ENCODE measurements around the gene ISLR2.
A peak's percentile ranks its signal among the peaks of the same experiment; 100 is the strongest.

Gene ISLR2

DNA sequence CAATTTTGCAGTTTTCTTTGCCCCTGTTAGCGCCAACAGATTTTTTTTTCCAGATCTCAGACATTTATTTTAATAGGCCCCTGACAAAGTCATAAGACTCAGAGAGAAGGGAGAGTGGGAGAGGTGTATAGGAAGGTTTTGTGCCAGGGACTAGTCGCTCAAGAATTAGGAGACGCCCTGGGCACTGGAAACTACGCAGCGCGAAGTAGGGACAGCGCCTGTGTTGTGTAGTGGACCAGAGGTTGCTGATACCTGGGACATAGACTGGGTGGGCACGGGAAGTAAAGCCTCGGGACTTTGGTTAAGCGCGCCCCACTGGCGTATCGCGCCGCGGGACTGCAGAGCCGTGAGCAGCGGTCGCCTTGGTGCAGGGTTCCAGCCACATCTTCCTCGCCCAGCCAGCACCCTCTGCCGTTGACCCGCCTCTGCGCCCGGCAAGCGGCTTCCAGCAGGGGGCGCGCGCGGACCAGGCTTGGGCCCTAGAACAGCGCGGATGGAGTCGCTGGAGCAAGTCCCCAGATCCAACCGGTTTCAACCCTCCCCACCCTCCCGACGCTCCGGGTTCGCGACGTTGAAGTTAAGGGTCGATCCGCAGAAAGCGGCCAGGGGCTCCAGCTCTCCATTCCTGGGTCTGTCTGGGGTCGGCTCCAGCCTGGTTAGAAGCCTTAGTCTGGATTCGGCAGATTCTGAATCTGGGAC, 3.0 kb upstream of the ISLR2 start:
- DNase-seq (ENCODE audit: low read depth) = peak; percentile 19
- H3K4me3 ChIP-seq (ENCODE audit: low read depth, low read length) = peak overlapping the region; percentile 17; the same call in 1 of the 2 replicates
- TF ChIP-seq, protein P1, sequence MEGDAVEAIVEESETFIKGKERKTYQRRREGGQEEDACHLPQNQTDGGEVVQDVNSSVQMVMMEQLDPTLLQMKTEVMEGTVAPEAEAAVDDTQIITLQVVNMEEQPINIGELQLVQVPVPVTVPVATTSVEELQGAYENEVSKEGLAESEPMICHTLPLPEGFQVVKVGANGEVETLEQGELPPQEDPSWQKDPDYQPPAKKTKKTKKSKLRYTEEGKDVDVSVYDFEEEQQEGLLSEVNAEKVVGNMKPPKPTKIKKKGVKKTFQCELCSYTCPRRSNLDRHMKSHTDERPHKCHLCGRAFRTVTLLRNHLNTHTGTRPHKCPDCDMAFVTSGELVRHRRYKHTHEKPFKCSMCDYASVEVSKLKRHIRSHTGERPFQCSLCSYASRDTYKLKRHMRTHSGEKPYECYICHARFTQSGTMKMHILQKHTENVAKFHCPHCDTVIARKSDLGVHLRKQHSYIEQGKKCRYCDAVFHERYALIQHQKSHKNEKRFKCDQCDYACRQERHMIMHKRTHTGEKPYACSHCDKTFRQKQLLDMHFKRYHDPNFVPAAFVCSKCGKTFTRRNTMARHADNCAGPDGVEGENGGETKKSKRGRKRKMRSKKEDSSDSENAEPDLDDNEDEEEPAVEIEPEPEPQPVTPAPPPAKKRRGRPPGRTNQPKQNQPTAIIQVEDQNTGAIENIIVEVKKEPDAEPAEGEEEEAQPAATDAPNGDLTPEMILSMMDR (IDR thresholded peaks at IDR 0.05; ENCODE audit: control insufficient read depth, extremely low read depth, insufficient read depth) = peak; percentile 100

DNA sequence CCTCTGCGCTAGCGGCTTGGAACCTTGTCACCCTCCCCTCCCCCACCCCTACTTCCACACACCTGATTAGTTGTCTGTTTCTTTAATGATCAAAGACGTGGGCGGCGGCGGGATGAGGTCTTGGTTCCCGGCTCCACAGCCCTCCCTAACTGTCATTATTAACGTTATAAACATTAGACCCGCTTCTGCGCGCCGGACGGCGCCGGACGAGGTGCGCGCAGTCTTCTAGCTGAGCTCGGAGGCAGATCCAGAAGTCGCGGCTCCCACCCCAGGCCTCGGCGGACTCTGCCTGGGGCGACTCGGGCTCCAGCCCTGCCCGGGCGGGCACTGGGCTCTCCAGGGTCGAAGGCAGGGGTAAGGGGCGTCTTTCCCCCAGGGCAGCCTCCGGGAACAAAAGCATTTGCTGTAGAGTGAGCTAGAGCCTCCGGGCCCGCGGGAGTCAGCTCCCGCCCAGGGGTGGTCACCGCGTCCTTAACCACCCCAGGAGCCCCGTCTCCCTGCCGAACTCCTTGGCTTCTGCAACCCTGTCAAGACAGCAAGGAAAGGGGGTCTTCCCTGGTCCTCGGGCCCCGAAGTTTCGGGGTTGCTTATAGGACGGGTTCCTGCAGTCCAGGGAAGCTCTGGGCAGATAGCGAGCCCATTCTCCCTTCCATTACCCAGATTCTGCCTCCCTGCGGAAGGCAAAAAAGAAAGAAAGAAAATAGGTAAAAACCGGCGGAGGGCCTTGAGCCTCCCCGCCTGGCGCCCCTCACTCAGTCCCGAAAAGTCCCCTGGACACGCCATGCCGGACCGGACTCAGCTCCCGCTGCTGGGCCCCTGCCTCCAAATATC, 2.2 kb upstream of the ISLR2 start:
- H3K4me3 ChIP-seq (ENCODE audit: low read depth, low read length) = peak overlapping the region; percentile 17; the same call in 1 of the 2 replicates
- TF ChIP-seq, protein P1 (IDR thresholded peaks at IDR 0.05; ENCODE audit: control insufficient read depth, extremely low read depth, insufficient read depth) = no peak
- no peak for DNase-seq (ENCODE audit: low read depth)

DNA sequence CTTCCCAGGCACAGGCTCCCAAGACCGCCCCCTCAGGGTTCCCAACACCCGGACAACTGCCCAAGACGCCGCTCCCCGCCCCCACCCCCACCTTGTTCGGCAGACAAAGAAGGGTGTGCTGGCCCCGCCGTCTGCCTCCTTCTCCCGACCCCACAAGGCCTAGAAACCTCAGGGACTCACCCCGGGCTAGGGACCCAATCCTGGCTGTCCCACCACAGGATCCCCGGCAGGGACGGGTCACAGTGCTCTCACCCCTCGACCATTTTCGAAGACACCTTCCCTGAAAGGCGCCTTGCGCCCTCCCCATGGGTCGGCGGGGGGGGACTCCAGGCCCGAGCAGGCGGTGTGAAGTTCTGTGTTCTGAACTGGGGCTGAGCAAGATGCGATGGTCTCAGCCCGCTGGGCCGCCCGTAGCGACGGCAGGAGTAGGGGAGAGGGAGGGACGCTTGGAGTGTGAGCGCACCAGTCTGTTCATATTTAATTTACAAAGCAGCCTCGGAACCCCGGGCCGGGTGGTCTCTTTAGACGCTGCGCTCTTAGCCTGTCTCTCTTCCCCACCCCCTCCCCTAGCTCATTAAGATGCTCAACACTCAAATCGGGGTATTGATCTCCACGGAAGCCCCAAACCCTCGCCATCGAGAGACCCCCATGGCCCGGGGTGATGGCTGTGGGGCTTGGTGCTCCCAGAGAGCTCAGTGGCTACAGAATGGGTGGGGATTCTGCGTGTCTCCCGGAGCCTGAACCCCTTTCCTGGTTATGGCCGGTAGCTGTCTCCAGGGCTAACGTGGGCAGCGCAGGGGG, 1.4 kb upstream of the ISLR2 start:
- H3K4me3 ChIP-seq (ENCODE audit: low read depth, low read length) = no peak overlapping the region
- DNase-seq (ENCODE audit: low read depth) = no peak
- TF ChIP-seq, protein P1 (IDR thresholded peaks at IDR 0.05; ENCODE audit: control insufficient read depth, extremely low read depth, insufficient read depth) = no peak

DNA sequence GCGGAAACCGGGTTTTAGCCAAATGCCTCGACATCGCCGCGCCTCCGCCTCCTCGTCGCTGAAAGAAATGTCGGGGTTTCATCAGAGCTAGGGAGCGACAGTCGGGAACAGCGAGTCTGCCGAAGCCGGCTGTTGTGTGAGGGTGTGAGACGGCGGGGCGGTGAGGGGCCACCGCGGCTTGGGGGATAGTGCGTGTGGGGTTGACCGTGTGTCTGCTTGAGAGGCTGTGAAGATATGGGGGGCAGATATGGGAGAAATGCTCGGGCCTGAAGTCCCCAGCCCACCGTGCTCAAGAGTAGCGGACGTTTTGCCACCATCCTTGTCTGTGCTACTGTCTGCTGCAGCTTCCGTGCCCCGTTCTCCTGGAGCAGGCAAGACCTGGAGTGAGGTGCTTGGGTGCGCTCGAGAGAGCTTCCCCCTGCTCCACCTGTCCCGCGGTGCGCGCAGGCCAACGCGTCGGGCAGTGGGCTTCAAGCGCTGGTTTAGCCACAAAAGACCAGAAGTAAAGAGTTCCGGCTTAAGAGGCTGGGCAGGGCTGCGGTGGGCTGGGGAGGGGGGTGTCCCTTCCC, 716 bp upstream of the ISLR2 start:
- TF ChIP-seq, protein P1 (IDR thresholded peaks at IDR 0.05; ENCODE audit: control insufficient read depth, extremely low read depth, insufficient read depth) = no peak
- DNase-seq (ENCODE audit: low read depth) = no peak
- H3K4me3 ChIP-seq (ENCODE audit: low read depth, low read length) = no peak overlapping the region

DNA sequence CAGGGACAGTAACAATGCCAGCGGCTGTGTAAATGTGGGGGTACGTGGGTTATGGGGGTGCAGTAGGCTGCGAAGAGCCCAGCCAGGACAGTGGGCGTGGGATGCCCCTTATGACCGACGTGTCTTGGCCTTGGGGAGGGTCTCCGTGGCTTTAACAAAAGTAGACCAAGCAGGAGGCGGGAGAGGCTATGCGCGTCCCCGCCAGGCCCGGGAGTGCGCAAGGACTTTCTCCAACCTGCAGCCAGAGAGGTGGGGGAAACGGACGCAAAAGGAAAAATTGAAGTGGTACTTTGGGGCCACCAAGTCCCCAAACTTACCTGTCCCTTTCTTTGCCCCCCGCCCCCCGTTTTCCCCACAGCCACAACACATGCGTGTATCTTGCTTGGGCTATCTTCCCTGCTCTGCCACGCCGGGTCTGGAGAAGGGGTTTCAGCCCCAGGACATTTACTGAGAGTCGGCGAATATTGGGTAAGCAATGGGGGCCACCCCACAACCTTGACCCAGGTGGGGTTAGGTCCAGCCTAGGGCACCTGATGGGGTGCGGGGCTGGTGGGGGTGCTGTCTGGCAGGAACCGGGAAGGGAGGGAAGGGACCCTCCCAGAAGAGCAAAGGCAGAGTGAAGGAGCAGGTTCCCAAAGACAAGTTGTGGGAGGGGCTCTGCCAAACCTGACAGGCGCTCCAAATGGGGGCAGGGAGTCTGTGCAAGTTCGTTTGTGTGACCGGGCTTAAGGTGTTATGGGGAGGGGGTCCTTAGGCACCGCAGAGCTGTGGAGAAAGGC, 652 bp downstream of the ISLR2 start:
- no peak for DNase-seq (ENCODE audit: low read depth)
- no peak overlapping the region for H3K4me3 ChIP-seq (ENCODE audit: low read depth, low read length)
- TF ChIP-seq, protein P1 (IDR thresholded peaks at IDR 0.05; ENCODE audit: control insufficient read depth, extremely low read depth, insufficient read depth) = no peak
